ENCODE measurements around the gene ATP12A.

Gene ATP12A

DNA sequence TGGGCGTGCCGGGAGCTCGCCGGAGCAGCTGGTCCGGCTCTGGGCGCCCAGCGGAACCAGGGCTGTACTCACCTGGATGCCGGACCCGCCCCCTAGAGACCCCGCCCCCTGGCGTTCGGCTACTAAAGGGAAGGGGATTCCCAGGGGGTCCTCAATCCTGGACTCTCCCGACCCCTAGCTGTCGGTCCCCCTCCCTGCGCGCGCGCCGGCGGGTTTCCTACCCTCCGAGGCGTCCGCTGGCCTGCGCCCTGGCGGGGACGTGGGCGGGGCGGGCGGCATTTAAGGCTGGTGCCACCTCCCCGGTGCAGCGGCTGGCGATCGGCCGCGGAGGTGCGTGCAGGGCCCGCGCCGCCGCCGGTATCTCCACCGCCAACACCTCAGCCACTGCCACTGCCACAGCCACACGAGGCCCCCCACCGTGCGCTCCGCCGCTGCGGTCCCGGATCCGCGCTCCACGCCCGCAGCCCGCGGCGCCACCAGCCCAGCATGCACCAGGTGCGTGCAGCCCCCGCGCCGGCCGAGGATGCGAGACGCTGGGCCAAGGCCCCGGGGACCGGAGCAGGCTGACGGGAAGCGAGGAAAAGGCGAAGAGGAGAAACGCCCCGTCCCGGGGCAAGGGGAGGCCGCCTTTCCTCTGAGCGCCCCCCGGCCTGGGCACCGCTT lies at the start of gene ATP12A:
Gene ATP12A, plus strand, starts transcription at position 151 of the 663 bp plus-strand sequence. Its CDS starts 336 bp downstream, at position 487.
- no peak for DNase-seq

DNA sequence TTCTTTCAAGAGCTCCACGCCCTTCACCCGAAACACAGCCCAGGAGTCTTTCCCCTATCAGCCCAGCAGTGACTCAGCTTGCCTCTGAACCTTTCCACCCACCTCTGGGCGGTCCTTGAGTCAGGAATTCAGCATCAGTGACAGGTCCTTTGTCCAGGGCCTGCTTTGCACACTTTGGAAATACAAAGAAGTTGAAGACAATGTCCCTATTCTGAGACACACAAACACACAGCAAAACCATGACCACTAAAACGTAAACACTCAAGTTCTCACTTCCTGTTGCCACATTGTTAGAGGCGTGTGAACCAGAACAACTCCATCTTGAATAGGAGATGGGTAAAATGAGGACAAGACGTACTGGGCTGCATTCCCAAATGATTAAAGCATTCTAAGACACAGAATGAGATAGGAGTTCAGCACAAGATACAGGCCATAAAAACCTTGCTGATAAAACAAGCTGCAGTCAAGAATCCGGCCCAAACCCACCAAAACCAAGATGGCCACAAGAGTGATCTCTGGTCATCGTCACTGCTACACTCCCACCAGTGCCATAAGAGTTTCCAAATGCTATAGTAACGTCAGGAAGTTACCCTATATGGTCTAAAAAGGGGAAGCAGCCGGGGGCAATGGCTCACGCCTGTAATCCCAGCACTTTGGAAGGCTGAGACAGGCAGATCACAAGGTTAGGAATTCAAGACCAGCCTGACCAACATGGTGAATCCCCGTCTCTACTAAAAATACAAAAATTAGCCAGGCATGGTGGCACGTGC lies 49.2 kb upstream of the ATP12A start:
- DNase-seq, result no peak

DNA sequence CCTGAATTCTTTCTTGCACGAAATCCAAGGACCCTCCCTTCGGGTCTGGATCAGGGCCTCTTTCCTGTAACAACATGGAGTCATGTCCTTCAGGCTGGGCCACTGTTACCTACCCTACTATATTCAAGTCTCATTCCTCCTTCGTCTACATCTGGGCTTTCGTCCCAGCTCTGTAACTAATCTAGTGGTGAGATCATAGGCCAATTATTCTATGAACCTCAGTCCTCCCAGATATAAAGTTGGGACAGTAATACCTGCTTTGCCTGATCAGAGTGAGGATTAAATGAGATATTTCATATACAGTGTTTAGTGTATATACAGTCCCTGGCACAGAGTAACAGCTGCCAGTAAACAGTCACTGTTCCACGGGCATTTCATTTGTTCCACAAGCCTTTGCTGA lies 48.3 kb upstream of the ATP12A start:
- DNase-seq, result no peak

DNA sequence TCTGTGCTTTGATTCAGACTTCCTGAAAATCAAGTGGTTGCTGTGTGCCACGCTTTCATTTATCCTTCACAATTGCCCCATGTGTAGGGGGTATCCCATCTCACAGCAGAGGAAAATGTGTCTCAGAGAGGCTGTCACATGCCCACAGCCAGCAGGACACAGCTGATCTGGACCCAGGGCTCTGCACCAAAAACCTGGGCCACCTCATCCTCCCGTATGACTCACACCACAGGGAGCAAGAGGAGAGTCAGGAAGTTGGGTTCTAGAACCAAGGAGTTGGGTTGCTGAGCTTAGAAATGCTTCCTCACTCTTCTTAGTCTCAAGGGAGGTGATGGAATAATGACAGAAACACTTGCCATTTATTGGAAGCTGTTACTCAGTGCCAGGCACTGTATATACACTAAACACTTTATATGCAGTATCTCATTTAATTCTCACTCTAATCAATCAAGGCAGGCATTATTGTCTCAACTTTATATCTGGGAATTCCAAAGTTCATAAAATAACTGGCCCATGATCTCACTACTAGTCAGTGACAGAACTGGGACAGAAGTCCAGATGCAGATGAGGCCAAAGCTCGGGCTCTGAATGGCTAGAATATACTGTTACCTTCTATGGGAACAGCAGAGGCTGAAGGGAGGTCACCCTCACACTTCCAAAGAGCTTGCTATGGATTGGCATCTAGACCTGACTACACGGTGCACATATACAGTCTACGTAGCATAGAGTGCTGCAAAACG lies 47.7 kb upstream of the ATP12A start:
- no peak for DNase-seq

DNA sequence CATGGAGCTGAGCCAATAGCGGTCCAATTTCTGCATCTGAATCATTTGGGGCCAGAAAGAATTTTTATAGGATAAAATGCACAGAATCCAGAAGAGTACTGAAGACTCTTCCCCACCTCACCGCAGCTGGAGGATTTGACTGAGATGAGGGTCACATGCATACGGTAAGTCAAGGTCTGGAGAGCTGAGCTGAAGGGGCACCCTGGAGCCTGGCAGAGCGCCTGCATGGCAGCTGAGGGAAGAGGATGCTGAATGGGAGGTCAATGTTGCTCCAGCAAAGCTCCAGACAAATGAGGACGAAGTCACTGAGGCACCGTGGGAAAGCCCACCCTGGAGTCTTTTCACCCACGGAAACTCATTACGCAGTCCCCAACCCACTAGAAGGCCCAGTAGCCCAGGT lies 43.4 kb upstream of the ATP12A start:
- DNase-seq, result no peak

DNA sequence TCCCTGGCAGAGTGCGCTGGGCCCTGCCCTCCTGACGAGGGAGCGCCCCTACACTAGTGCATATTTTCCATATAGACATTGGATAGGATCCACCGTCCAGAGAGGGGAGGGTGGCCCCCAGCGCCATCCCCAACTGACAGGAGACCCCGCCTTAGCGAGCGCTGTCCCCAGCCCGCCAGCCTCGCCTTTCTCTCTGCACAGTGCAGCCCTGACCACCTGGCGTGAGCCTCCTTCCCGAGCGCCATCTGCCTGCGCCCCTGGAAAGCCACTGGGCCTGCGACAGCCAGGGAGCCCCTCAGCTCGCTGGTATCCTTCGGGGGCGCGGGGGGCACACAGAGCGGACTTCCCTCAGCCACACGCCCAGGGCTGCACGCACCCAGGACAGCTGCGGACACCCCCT lies 42.1 kb upstream of the ATP12A start:
- no peak for DNase-seq

DNA sequence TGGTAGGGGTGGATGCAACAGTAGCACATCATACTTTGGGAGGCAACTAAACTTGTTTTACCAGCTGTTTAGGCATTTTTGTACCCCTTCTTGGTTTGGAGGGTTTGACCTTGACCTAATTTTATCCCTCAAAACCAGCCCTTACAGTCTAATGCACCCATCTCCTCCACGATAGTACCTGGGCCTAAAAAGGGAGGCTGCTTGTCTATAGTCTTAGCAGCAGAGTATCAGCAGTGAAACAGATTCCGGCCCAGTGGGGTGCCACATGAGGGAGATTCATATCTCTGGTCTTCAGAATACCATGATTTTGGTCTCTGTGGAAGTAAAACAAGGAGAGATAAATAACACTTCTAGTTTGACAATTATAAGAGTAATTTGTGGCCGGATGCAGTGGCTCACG lies 39.5 kb upstream of the ATP12A start:
- DNase-seq, result no peak

DNA sequence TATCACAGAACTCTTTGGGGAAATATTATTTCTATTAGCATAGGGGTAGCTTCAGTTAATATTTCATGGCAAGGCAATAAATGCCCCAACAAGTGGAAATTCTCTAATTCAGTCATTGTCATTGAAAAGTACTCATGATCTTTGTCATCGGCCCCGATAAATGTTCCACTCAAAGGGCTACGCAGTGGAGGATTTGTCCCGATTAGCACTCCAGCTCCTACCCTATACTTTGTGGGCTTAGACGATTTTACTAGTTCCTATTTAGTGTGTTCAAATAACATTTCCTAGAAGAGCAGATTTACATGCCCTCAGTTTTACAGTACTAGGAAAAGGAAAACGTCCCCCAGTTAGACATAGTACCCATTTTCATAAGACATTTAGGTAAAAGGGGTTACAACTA lies 38.0 kb upstream of the ATP12A start:
- no peak for DNase-seq

DNA sequence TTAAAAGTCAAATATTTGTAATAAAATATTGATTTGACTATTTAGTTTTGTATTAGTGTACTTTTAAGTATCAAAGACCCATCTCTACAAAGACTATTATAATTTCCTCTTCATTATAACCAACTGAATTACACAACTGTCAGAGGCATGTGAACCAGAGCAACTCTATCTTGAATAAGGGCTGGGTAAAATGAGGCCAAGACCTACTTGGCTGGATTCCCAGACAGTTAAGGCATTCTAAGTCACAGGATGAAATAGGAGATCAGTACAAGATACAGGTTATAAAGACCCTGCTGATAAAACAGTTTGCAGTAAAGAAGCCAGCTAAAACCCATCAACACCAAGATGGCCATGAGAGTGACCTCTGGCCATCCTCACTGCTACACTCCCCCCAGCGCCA lies 36.2 kb upstream of the ATP12A start:
- DNase-seq, result no peak

DNA sequence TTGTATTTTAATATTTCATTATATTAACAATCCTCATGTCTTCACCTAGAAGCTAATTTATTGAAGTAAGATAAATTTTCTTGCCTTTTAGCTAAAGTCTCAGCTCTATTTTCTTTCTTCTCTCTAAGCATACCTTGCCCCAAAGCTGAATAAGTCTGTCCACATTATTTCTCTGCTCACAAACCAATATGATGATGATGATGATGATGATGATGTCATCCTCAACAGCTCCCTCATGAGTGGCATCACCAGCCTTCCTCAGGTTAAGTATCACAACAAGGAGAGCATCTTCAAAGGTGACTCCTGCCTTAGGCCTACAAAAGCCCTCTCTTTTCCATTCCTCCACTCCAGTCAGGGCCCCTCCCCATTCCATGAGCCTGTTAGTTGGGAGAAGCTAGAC lies 31.9 kb upstream of the ATP12A start:
- DNase-seq, result no peak

DNA sequence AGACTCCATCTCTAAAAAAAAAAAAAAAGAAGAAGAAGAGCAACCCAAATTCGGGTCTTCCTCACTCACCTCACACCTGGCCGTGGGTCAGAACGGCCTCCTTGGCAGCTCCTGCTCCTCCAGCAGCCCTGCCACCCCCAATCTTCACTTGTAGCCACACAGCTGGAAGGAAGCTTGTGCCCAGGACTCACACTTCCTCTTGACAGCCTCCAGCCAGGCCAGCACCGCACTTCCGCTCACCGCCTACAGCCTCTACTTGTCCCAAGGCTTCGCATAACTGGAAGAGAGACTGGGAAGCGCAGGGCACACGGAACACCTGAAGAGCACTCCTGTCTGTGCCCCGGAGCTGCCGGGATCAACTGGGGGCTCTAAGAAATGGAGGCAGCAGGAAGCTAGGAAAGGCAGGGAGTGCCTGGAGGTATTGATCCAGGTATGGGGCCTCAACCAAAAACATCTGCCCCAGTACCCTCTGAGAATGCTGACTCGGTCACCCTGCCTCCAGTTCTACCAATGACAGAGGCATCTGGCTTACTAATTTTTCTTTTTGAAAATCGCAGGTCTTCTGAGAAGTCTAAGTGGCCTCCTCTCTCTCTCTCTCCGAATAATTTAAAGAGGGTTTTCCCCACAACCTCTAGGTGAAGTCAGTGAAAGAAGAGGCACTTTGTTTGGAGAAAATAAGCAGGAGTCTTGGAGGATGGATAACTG lies 31.1 kb upstream of the ATP12A start:
- DNase-seq, result no peak

DNA sequence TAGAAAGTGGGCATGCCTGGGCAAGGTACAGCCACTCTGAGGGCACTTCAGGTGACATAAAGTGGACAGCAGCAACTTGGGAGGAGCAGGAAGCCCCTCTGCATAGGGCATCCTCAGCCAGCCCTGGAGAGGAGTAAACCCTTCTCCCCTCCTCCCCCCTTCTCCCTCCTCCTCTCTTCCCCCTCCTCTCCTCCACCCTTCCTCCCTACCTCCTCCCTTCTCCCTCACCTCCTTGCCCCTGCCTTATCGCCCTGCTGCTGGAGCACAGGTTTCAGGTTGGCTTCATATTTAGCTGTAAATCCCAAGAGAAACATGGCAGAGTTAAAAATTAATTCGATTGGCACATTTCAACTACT lies 30.5 kb upstream of the ATP12A start:
- no peak for DNase-seq

DNA sequence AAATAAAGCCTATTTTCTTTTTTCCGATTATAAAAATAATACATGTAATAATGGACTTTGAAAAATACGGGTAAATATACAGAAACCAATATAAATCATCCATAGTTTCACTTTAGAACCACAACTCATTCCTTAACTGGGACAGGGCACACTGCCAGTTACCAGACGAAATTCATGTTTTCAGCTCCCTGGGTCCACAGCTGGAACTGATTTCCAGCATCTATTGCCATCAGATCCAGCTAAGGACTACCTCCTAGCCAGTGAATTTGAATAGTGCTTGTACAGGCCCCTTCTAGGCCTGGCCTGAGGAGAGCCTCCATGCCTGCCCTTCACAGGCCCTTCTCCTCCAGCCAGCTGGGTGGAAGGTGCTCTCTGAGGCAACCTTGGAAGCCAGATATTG lies 30.0 kb upstream of the ATP12A start:
- DNase-seq, result peak; percentile 66

DNA sequence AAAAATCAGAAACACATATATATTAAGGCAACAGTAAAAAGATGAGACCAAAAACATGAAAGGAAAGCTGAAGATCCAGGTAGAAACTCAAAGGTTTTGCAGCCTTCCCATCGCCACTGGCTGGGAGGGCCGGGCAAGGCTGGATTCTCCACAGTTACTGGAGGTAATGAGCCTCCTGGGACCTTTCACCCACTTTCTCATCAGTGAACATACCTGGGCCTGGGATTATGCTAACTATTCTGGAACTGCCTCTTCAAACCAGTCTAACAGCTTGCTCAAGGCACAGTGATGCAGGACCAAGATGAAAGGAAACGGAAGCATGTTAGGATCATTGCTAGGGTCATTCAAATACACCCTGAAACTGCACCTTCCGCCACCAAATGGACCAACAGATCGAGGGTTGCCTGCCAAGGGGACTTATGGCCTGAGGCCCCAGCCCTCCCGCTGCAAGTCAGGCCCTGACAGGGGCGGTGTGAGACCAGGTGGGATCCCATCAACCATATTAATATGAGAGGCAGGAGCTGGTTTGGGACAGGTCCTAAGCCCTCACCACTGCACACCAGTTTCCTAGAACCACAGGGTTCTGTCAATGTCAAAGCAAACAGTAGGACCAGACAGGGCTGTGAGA lies 28.4 kb upstream of the ATP12A start:
- DNase-seq, result no peak

DNA sequence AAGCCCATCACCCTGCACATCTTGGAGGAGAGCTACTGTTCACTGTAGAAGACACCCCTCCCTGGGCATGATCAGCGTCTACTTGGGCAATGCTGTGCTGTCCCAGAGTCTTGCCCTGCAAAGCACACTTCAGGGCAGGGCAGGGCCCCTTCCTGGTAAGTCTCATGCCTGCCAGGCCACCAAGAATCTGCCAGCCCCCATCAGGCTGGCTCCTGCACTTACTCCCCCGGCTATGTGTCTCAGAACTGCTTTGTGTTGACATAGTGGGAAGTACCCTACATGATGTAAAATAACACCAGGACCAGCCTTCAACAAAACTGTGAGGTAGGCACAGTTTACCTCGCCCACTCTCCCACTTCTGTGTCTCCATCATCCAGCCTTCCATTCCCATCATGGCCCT lies 27.8 kb upstream of the ATP12A start:
- no peak for DNase-seq

DNA sequence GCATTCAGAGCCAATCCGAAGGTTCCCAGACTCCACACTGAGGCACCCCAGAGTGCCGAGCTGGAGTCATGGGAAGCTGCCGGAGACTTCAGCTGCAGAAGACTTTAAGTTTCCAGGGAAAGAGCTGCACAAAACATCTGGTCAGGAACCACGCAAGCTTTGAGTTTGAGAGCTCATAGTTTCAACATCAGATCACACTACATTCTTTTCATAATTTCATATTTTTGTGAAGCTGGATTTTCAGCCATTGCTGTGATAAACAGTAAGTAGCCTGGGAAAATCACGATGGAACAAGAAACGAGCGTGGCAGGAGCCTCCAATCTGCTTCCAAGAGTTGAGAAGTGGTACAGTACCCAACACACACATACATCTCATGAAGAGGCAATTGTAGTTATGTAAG lies 25.5 kb upstream of the ATP12A start:
- no peak for DNase-seq

DNA sequence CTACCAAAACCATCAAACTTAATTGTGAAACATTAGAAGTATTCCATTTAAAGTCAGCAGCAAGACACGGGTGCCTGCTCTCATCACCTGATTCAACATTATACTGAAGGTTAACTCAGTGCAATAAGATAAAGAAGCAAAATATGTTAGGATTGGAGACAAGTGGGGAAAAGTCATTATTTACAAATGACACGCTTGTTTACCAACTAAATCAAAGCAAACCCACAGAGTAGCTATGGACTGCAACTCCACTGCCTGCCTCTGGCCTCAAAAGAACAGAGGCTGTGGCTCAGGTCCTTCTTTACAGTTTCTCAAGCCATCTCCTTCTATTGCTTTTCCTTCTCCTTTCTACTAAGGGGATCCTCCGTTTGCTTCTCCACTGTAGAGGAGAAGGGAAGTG lies 21.0 kb upstream of the ATP12A start:
- DNase-seq, result no peak

DNA sequence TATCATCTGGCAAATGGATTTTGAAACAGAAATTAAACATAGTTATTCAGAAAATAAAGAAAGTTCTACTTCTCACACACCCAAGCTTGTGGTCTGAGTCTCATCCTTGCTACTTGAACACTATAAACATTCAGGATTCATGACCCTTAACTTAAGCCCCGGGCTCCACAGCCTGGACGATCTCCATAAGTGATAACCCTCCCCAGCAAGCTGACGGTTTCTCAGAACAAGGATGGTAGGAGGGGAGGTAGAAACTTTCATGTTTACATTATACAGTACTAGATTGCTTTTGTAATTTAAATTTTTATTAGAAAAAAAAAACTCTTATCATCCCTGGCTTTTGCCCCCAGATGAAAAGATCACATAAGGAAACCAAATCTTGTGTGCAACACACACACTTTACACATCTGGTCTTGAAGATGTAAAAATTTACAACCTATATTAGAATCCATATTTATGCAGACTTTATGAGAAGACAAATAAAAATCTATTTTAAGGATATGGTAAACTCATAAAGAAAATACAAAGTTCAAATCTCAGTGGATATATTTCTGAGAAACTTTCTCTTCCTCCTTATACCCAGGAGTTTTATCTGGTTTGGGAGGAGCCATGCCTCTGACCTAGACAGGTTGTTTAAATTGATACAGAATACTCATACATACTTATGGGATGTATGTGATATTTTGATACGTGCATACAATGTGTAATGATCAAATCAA lies 20.0 kb upstream of the ATP12A start:
- no peak for DNase-seq

DNA sequence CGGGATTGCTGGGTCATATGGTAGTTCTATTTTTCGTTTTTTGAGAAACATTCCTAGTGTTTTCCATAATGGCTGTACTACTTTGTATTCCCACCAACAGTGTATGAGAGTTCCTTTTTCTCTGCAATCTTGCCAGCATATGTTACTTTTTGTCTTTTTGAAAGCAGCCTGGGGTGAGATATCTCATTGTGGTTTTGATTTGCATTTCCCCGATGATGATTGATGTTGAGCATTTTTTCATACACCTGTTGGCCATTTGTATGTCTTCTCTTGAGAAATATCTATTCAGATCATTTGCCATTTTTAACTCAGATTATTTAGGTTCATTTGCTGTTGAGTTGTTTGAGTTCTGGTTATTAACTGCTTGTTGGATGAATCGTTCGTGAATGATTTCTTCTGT lies 18.5 kb upstream of the ATP12A start:
- DNase-seq, result no peak

DNA sequence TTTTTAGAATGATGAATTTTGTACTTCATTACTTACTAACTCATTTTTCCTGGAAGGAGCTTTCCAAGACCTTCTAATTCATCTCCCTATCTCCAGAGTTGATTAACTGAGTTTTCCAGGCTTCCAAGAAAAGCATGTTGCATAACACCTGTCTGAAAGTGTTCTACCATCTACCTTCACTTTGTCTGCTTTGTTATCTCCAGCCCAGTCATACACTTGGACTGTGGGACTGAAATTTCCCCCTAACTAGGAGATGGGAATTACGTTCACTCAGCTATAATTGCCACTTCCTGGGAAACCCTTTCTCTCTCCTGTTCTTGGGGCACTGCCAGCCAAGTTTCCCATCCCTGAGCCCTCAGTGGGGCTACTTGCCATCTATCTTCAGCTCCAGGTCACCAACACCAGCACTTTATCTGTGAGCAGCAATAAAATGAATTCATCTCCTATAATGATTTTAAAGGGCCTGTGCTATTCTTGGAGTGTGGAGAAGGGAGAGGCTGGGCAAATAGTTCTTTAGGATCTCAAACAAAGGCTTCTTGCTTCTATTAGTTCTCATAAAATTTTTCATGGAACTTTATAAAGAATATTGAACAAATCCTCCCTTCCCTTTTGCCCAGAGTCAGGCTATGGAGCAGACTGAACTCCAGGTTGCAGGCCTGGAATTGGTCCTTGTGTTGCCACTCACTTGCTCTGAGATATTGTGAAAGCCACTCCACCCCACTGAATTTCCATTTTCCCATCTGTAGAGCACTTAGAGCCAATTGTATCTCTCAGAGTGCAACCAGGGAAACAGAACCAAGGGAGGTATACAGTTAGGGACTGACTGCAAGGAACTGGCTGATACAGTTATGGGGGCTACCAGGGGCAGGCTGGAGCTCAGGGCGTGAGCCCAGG lies 17.8 kb upstream of the ATP12A start:
- no peak for DNase-seq

DNA sequence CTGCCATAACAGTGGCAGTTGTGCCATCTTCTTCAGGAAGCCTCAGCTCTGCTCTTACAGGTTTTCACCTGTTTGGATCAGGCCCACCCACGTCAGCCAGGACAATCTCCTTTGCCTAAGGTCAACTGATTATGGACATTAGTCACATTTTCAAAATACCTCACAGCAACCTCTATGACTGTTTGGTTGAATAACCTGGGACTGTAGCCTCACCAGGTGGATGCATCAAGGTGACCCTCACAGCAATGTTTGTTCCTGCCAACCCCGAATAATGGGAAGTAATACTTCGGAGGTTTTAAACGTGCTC lies 17.2 kb upstream of the ATP12A start:
- DNase-seq, result no peak
